ENCODE data around the gene CD22. TPM values are rescaled to one million over a fixed set of nuclear protein-coding genes. Genes with fewer than 3 reads are reported as not detected.

CD22 gene
- total RNA-seq, 4 donors from 2014 or later: 1.3 to 5.8 (median 2.7) TPM

- DNase-seq (ENCODE audit: low spot score): no peak
- no peak for ATAC-seq (ENCODE audit: low FRiP score)
- no peak for TF ChIP-seq CTCF (IDR thresholded peaks at IDR 0.05)
Observed at GRCh38 chr19:35320065-35320713, 8.8 kb upstream of the CD22 start.

- no peak for ATAC-seq (ENCODE audit: low FRiP score)
- DNase-seq (ENCODE audit: low spot score): no peak
- no peak for TF ChIP-seq CTCF (IDR thresholded peaks at IDR 0.05)
Observed at GRCh38 chr19:35321291-35321690, 7.7 kb upstream of the CD22 start.

- TF ChIP-seq CTCF (IDR thresholded peaks at IDR 0.05): no peak
- DNase-seq (ENCODE audit: low spot score) (no peak), ATAC-seq (ENCODE audit: low FRiP score) (no peak)
Observed at GRCh38 chr19:35322014-35322413, 7.0 kb upstream of the CD22 start.

GRCh38 chr19:35327642-35328041, 1.3 kb upstream of the CD22 start:
- TF ChIP-seq CTCF (IDR thresholded peaks at IDR 0.05): no peak
- ATAC-seq (ENCODE audit: low FRiP score): no peak
- no peak for DNase-seq (ENCODE audit: low spot score)

- ATAC-seq (ENCODE audit: low FRiP score) (no peak), DNase-seq (ENCODE audit: low spot score) (no peak)
- no peak for TF ChIP-seq CTCF (IDR thresholded peaks at IDR 0.05)
Observed at GRCh38 chr19:35329323-35329722, 336 bp downstream of the CD22 start.

GRCh38 chr19:35330475-35330874, 1.5 kb downstream of the CD22 start:
- TF ChIP-seq CTCF (IDR thresholded peaks at IDR 0.05): no peak
- no peak for ATAC-seq (ENCODE audit: low FRiP score)

GRCh38 chr19:35331551-35332214, 2.7 kb downstream of the CD22 start:
- DNase-seq (ENCODE audit: low spot score): no peak
- ATAC-seq (ENCODE audit: low FRiP score): no peak
- no peak for TF ChIP-seq CTCF (IDR thresholded peaks at IDR 0.05)

More at GRCh38 chr19:35330475-35330874, 1.5 kb downstream of the CD22 start:
- no peak for DNase-seq (ENCODE audit: low spot score)
